Erythroblast (primary cell): ENCODE measurements around the gene SLC52A1.

Experiments used
- DNase-seq, 2 experiments: peaks; one replicate each; lab custom pipeline; 2025; lab: John Stamatoyannopoulos, UW
- GATA1 ChIP-seq: IDR thresholded peaks from 2 replicates; pipeline ENCODE4 v1.6.1; 2011; ENCODE audit warnings: low read depth, mild to moderate bottlenecking, control low read depth, low read length, moderate library complexity
- POLR2A ChIP-seq: IDR thresholded peaks from 2 replicates; pipeline ENCODE4 v1.6.1; 2011; ENCODE audit warnings: mild to moderate bottlenecking, low read length

SLC52A1 gene

GRCh38 chr17:5020502-5021023 lies 14.7 kb downstream of the SLC52A1 start:
- no peak for TF ChIP-seq POLR2A
- TF ChIP-seq GATA1 = no peak
- no peak for DNase-seq

- peak in 1 of 2 experiments; percentile 28 for DNase-seq
- TF ChIP-seq POLR2A (no peak), GATA1 (no peak)
These were observed 15.7 kb downstream of the SLC52A1 start for GRCh38 chr17:5019475-5019956.

DNA sequence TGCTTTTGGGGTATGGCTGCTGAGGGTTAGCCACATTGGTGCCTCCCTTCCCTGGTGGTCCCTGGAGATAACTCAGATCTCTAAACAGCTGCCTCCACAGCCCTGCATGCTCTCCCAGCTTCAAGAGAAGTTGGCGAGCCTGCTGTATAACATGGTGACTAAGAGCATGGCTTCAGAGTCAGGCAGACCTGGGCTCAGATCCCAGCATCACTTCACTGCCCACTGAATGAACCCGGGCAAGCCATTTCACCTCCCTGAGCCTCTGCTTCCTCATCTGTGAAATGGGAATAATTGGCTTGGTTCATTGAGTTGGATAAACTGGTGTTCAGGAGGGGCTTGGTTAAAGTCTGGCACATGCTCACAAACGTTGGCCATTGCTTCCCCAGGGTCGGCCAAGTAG lies 20.9 kb downstream of the SLC52A1 start:
- TF ChIP-seq GATA1 (no peak), POLR2A (no peak)
- no peak for DNase-seq

- TF ChIP-seq GATA1 = no peak
- DNase-seq = no peak
These were observed 23.3 kb downstream of the SLC52A1 start for GRCh38 chr17:5011928-5012327.

DNA sequence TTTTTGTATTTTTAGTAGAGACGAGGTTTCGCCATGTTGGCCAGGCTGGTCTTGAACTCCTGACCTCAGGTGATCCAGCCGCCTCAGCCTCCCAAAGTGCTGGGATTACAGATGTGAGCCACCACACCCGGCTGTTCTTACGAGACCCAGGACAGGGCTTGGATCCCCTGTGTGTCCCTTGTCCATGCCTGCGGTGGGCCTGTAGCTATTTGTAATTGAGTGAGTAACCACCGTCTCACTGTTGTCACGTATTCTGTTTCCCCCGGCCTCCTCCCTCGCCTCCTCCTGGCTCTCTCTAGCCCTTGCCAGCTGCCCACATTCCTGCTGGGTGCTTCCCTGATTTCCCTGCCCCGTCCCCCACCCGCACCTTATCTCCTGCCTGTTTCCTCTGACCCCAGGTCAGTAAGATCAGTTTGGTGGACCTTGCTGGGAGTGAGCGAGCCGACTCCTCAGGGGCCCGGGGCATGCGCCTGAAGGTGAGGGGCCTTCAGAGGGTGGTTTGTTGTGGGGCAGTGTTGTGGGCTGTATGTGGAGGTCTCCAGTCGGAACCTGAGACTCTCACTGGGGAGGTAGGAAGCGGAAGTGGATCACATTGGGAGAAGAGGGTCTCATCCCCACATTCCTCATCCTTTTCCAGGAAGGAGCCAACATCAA lies 31.9 kb downstream of the SLC52A1 start:
- TF ChIP-seq POLR2A (no peak), GATA1 (no peak)
- no peak for DNase-seq

DNA sequence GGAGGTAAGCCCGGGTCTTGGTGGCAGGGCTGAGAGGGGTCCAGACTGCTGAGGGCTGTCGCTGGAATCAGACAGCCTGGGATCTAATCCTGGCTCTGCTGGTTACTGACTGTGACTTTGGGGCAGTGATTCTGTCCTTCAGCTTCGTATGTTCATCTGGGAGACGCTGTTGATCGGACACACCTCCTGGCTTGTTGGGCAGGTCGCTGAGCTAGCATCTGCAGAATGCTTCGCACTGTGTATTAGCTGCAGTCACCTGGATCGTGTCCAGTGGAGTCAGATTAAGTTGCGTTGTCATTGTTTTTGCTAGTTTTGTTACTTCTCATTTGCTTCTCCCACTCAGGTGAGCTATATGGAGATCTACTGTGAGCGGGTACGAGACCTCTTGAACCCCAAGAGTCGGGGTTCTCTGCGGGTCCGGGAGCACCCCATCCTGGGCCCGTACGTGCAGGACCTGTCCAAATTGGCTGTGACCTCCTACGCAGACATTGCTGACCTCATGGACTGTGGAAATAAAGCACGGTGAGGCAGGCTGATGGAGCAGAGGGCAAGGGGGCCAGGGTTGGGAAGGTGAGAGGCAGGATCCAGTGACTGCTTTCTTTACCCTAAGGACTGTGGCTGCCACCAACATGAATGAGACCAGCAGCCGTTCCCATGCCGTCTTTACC lies 33.0 kb downstream of the SLC52A1 start:
- DNase-seq = no peak
- TF ChIP-seq GATA1 (no peak), POLR2A (no peak)

- DNase-seq = no peak
- TF ChIP-seq POLR2A (no peak), GATA1 (no peak)
These were observed 35.0 kb downstream of the SLC52A1 start for GRCh38 chr17:5000237-5000639.

GRCh38 chr17:4999430-5000093 lies 35.7 kb downstream of the SLC52A1 start:
- no peak for DNase-seq
- TF ChIP-seq POLR2A (no peak), GATA1 (no peak)

- TF ChIP-seq GATA1 = no peak
- no peak for TF ChIP-seq POLR2A
- peak in 1 of 2 experiments; percentile 11 for DNase-seq
These were observed 36.3 kb downstream of the SLC52A1 start for GRCh38 chr17:4998732-4999429.

DNA sequence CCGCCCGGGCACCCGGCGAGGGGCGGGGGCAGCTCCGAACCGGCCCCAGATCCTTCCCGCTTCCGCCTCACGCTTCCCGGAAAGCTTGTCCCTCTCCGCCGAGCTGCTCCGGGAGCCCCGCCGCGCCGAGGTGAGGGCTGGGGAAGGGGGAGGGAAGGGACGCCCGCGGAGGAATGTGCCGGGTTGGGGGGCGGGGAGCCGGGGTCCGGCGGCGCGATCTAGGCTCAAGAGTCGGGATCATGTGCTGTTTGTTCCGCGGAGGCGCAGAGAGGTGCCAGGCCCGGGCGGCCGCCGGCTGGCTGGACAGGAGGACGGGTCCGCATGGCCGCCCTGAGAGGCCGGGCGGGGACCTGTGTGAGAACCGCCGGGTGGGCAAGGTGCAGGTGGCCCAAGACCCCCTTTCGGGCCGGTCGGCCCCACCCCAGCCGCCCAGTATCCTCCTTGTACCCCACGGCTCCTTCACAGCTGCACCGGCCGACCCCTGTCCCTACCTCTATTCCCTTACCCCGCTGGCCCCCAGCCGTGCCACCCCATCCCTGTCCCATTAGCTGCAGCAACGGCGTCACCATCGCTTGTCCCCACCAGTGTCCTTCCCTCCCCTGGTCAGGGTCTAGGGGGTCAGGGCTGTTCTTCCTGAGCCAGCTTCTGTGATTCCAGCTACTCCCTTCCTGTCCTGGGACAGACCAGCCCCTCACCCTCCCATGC lies 37.0 kb downstream of the SLC52A1 start:
- DNase-seq = peak; percentile 61 to 72
- TF ChIP-seq GATA1 (no peak), POLR2A (no peak)

DNA sequence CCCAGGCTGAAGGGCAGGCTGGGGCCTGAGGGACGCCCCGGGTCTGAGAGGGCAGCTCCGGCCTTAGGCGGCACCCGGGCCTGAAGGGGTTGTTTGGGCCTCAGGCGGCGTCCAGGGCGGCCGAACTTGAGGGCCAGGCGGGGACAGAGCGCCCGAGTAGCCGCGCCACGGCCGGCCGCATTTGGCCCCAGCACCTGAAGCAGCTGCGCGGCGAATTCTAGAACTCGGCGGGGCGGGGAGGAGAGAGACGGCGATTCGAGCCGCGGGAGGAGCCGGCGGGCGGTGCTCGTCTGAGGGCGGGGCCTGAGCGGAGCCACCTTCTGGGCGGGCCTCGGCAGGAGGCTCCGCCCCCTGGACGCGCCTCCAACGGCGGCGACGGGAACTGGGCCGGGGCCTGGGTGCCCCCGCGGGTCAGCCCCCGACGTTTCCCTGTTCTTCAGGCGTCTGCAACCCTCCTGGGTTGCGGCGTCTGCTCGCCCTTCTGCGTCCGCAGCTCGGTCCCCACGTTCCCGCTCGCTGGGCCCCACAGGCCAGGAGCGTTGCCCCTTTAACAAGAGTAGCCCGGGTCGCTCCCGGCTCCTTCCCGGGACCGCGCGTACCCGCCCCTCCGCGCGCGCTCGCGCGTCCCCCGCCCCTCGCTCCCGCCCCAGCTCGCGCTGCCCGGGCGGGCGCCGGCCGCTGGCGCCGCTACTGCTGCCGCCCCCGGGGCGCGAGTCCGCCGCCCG lies 37.8 kb downstream of the SLC52A1 start, which contains the start of the genes INCA1 and KIF1C:
Gene INCA1, minus strand, starts transcription at position 221 of the 725 bp plus-strand sequence. CDS start 3,085 bp downstream, outside the sequence.
Gene KIF1C, plus strand, starts transcription at position 649 of the 725 bp plus-strand sequence. CDS start 2,297 bp downstream, outside the sequence.
- no peak for TF ChIP-seq GATA1
- TF ChIP-seq POLR2A = peak; percentile 41
- peak; percentile 91 to 96 for DNase-seq

- TF ChIP-seq POLR2A (no peak), GATA1 (no peak)
- no peak for DNase-seq
These were observed 41.1 kb downstream of the SLC52A1 start for GRCh38 chr17:4994081-4994595.
